ENCODE measurements around the gene KIF7. TPM values are rescaled to one million over a fixed set of nuclear protein-coding genes. Genes with fewer than 3 reads are reported as not detected.

KIF7 gene
- total and polyA plus RNA-seq, 9 donors: 5.0 to 9.1 (median 7.1) TPM

DNA sequence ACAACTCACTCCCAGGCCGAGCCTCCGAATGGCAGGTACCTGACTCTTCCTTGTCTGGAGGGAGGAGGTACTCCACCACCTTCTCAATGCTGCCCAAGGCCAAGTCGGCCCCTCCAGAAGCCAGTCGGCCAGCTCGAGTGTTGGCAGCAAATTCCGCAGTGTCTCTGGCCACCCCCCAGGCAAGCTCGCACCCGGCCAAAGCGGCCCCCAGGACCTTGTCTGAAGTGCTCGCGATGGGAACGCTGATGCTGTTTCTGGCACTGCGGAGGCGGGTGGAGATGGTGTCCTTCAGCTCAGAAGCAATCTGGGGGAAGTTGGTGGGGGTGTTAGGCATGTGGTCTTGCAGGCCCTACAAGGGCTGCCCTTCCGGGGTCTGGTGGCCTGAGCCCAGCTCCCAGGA lies 14.7 kb upstream of the KIF7 start:
- 87% methylated on average over 15 of the region's 15 CpGs for WGBS (ENCODE audit: insufficient coverage)
- no peak overlapping the region for H3K27ac ChIP-seq (ENCODE audit: low read length)
- no peak for DNase-seq
- H3K27me3 ChIP-seq (ENCODE audit: control insufficient read depth, insufficient read depth, low read length): no peaks in the 10 kb centered on the region
- peaks cover 9% of the 10 kb centered on the region for H3K4me1 ChIP-seq (ENCODE audit: control insufficient read depth, insufficient read depth, low read length)
- H3K36me3 ChIP-seq (ENCODE audit: control insufficient read depth, insufficient read depth, low read length): no peaks in the 10 kb centered on the region
- H3K9me3 ChIP-seq (replicated peaks; ENCODE audit: control insufficient read depth, low read depth, low read length): no peaks in the 10 kb centered on the region
- no peak overlapping the region for H3K4me3 ChIP-seq (ENCODE audit: low read length)

DNA sequence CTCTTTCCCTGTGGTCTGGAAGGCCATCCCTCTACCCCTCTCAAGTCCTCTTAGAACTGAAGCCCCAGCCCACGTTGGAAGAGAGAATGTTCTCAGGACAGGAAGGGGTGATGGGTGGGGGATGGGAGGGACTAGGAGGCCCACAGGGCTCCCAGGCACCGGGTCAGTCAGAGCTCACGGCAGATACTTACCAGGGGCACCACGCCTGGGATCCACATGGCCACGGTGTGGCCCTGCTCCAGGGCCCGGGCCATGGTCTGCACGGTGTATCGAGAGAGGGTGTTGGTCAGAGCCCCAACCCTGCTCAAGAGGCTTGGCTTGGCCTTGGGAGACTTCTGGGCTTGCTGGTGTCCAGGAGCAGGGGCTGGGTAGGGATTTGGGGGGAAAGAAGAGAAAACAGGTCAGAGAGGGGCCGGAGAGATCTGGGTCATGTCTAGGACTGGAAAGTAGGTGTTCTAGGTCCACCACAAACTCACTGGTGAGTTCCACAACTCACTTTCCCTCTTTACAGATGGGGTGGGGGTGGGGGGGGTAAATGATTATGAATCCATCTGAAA lies 14.1 kb upstream of the KIF7 start:
- WGBS (ENCODE audit: insufficient coverage): 87% methylated on average over 7 of the region's 9 CpGs
- no peaks in the 10 kb centered on the region for H3K27me3 ChIP-seq (ENCODE audit: control insufficient read depth, insufficient read depth, low read length)
- no peak for DNase-seq
- H3K4me1 ChIP-seq (ENCODE audit: control insufficient read depth, insufficient read depth, low read length): peaks cover 15% of the 10 kb centered on the region
- no peak overlapping the region for H3K4me3 ChIP-seq (ENCODE audit: low read length)
- H3K27ac ChIP-seq (ENCODE audit: low read length): no peak overlapping the region
- H3K9me3 ChIP-seq (replicated peaks; ENCODE audit: control insufficient read depth, low read depth, low read length): no peaks in the 10 kb centered on the region
- no peaks in the 10 kb centered on the region for H3K36me3 ChIP-seq (ENCODE audit: control insufficient read depth, insufficient read depth, low read length)

DNA sequence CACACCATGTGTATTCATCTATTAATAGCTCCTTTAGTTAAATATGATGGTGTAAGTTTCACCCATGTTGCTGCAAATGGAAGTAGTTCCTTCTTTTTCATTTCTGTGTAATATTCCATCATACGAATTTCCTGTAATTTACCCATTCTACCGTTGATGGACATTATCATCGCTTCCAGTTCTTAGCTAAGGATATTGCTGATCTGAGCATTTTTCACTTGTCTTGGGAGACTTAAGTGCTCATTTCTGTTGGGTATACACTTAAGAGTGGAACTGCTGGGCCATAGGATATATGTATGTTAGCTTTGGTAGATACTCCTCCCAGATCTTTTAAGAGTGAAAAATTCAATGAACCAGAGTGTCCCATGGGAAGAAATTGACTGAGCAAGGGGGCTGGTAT lies 12.9 kb upstream of the KIF7 start:
- Histone ChIP-seq H3K27ac (ENCODE audit: low read length) (no peak overlapping the region), H3K27me3 (ENCODE audit: control insufficient read depth, insufficient read depth, low read length) (no peaks in the 10 kb centered on the region), H3K4me3 (ENCODE audit: low read length) (no peak overlapping the region), H3K4me1 (ENCODE audit: control insufficient read depth, insufficient read depth, low read length) (peaks cover 17% of the 10 kb centered on the region), H3K36me3 (ENCODE audit: control insufficient read depth, insufficient read depth, low read length) (no peaks in the 10 kb centered on the region), H3K9me3 (replicated peaks; ENCODE audit: control insufficient read depth, low read depth, low read length) (no peaks in the 10 kb centered on the region)
- DNase-seq: no peak
- WGBS (ENCODE audit: insufficient coverage): no CpG with 5 or more reads among the region's 3 CpGs

DNA sequence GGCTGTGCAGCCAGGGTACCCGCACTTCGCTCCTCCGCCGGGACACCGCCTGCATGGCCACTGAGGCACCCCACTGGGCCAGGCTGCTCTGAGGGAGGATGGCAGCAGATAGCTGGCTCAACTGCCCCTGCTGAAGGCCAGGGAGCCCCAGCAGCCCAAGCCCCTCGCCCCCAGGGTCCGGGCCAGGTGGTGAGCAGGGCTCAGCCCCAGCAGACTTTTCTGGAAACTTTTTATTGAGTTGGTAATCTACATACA lies 12.4 kb upstream of the KIF7 start:
- no peaks in the 10 kb centered on the region for H3K36me3 ChIP-seq (ENCODE audit: control insufficient read depth, insufficient read depth, low read length)
- no peaks in the 10 kb centered on the region for H3K27me3 ChIP-seq (ENCODE audit: control insufficient read depth, insufficient read depth, low read length)
- H3K9me3 ChIP-seq (replicated peaks; ENCODE audit: control insufficient read depth, low read depth, low read length): no peaks in the 10 kb centered on the region
- DNase-seq: no peak
- H3K4me3 ChIP-seq (ENCODE audit: low read length): no peak overlapping the region
- H3K4me1 ChIP-seq (ENCODE audit: control insufficient read depth, insufficient read depth, low read length): peaks cover 22% of the 10 kb centered on the region
- no peak overlapping the region for H3K27ac ChIP-seq (ENCODE audit: low read length)
- 85% methylated on average over 5 of the region's 7 CpGs for WGBS (ENCODE audit: insufficient coverage)

DNA sequence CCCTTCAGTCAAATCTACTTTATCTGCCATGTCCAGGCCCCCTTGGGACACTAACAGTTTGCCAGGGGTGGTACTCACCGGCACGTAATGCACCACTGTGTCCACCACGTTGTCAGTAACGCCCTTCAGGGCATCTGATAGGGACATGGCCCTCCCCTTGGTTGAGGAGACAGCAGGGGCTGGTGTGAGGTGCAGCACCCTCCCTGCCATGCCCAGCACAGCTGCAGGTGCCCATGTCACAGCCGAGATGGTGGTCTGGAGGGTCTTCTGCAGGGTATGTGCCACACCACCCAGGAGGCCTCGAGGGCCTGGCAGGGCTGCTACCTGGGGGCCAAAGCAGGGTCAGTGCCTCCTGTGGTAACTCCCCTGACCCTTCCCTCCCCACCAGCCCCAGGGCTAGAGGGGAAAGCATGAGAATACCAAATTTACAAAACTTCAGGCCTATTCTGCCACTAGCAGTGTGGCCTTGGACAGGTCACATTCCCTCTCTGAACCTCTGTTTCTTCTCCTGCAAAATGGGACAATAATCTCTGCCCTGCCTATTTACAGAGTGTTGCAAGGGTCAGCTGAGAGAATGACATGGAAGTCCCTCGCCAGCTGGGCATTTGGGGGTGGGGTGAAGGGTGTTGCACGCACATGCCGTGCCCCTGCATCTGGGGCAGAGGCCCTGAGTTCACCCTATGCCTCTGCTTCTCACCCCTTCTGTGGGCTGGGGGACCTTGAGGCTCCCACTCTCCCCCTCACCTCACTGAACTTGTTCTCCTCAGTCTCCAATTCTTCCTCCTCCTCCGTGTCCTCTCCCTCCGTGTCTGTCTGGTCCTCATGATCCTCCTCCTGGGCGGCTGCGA lies 11.8 kb upstream of the KIF7 start:
- 64% methylated on average over 6 of the region's 13 CpGs for WGBS (ENCODE audit: insufficient coverage)
- H3K27me3 ChIP-seq (ENCODE audit: control insufficient read depth, insufficient read depth, low read length): no peaks in the 10 kb centered on the region
- no peak overlapping the region for H3K4me3 ChIP-seq (ENCODE audit: low read length)
- no peak for DNase-seq
- H3K4me1 ChIP-seq (ENCODE audit: control insufficient read depth, insufficient read depth, low read length): peaks cover 25% of the 10 kb centered on the region
- H3K9me3 ChIP-seq (replicated peaks; ENCODE audit: control insufficient read depth, low read depth, low read length): no peaks in the 10 kb centered on the region
- H3K27ac ChIP-seq (ENCODE audit: low read length): no peak overlapping the region
- no peaks in the 10 kb centered on the region for H3K36me3 ChIP-seq (ENCODE audit: control insufficient read depth, insufficient read depth, low read length)

DNA sequence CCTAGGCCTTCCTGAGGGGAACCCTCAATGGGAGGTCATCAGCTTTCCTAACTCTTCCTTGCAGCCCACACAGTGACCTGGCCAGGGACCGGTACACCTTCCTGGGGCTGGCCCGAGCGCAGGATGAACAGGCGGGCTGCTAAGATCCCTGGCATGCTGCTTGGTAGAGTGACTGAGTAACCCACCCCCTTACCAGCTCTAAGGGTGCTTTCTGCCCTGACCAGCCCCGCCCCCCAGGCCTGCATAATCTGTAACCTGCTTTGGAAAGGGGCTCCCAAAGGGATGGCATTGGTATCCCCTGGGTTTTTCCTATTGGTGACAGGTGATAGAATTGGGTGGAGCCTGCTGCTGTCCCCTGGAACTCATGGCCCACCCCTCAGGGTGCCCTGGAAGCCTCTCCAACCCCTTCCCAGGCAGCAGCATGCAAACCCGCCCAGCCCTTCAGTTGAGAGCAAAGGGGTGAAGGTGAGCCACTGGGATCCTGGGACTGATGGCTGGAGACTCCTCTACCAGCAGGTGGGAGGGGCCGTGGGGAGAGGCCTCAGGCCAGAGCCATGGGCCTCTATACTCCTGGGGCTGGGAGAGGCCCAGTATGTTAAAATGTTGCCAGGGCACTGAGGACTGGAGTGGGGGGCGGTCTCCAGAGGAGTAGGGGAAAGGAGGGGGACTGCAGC lies 11.1 kb upstream of the KIF7 start:
- H3K27ac ChIP-seq (ENCODE audit: low read length): peak overlapping the region; percentile 95
- H3K4me3 ChIP-seq (ENCODE audit: low read length): no peak overlapping the region
- H3K4me1 ChIP-seq (ENCODE audit: control insufficient read depth, insufficient read depth, low read length): peaks cover 25% of the 10 kb centered on the region
- no peaks in the 10 kb centered on the region for H3K36me3 ChIP-seq (ENCODE audit: control insufficient read depth, insufficient read depth, low read length)
- DNase-seq: no peak
- 64% methylated on average over 4 of the region's 8 CpGs for WGBS (ENCODE audit: insufficient coverage)
- H3K9me3 ChIP-seq (replicated peaks; ENCODE audit: control insufficient read depth, low read depth, low read length): no peaks in the 10 kb centered on the region
- H3K27me3 ChIP-seq (ENCODE audit: control insufficient read depth, insufficient read depth, low read length): no peaks in the 10 kb centered on the region

DNA sequence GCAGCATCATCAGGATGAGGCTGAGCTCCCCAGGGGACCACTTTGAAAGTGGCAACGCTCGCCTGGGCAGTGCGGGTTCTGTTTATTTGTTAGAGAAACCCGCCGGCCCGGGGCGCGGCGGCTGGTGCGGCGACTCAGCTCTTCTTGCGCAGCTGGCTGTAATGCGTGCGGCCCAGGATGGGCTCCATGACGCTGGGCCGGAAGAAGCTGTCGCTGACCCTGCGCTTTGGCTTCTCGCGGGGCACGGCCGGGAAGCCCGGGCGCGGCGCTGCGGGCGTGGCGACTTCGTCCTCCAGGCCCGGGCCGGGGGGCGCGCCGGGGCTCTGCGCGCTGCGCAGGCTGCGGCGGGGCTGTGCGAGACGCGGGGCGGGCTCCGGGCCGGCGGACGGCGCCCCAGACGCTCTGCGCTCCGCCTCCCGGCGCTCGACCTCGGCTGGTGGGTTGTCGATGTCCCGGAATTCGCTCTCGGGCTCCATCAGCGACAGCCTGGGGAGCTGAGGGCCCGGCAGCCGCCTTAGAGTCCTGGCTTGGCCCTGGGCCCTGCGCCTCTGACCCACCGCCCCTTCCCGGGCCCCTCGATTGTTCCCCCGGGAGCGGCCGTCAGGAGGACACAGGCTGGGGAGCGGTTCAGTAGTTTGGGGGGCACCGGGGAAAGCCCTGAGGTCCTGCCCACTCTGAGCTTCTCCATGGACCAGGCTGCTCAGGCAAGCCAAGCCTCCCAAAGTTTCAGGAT lies 10.3 kb upstream of the KIF7 start:
- 1% methylated on average over 71 of the region's 72 CpGs for WGBS (ENCODE audit: insufficient coverage)
- Histone ChIP-seq H3K4me3 (ENCODE audit: low read length) (peak overlapping the region; percentile 43), H3K4me1 (ENCODE audit: control insufficient read depth, insufficient read depth, low read length) (peaks cover 25% of the 10 kb centered on the region), H3K27me3 (ENCODE audit: control insufficient read depth, insufficient read depth, low read length) (no peaks in the 10 kb centered on the region), H3K27ac (ENCODE audit: low read length) (peak overlapping the region; percentile 95), H3K36me3 (ENCODE audit: control insufficient read depth, insufficient read depth, low read length) (no peaks in the 10 kb centered on the region), H3K9me3 (replicated peaks; ENCODE audit: control insufficient read depth, low read depth, low read length) (no peaks in the 10 kb centered on the region)
- DNase-seq: peak; percentile 89

DNA sequence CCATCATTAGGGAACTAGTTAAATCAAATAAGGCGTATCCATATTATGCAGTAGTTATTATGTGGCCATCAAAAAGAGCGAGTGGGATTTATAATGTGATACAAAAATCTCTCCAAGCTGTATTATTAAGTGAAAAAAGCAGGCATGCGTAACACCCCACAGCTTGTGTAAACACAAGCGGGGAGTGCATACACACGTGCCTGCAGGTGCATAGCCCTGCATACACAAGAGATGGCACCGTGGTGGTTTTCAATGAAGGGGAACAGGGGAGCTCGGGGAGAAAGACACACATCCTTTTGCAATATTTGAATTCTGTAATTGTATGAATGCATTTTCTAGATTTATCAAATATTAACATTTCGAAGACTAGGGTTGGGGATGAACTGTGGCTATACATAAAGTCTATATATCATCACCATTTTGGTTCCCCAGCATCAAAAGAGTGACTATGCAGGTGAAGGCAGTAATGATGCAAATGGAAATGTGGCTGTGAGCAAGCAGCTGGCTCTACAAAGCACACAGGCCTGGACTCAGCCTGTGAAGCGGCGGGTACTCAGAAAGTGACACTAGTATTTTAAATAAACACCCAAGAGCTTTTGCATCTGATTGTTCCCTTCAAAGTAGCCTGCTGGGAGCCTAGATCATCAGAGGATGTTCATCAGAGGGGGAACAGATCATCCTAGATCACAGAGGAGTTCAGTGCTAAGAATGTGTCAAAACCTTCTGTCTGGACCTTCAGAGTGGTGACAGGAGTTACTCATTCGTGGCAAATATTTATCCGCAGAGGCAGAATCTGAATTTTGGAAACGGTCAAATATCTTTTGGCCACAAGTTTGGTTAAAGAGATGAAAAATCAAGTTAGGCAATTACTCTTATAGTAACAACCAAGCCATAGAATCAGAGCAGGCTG lies 9.4 kb upstream of the KIF7 start:
- Histone ChIP-seq H3K4me3 (ENCODE audit: low read length) (peak overlapping the region; percentile 43), H3K4me1 (ENCODE audit: control insufficient read depth, insufficient read depth, low read length) (peaks cover 25% of the 10 kb centered on the region), H3K27me3 (ENCODE audit: control insufficient read depth, insufficient read depth, low read length) (no peaks in the 10 kb centered on the region), H3K9me3 (replicated peaks; ENCODE audit: control insufficient read depth, low read depth, low read length) (no peaks in the 10 kb centered on the region), H3K27ac (ENCODE audit: low read length) (peak overlapping the region; percentile 80), H3K36me3 (ENCODE audit: control insufficient read depth, insufficient read depth, low read length) (no peaks in the 10 kb centered on the region)
- 100% methylated on average over 2 of the region's 13 CpGs for WGBS (ENCODE audit: insufficient coverage)
- DNase-seq: no peak

DNA sequence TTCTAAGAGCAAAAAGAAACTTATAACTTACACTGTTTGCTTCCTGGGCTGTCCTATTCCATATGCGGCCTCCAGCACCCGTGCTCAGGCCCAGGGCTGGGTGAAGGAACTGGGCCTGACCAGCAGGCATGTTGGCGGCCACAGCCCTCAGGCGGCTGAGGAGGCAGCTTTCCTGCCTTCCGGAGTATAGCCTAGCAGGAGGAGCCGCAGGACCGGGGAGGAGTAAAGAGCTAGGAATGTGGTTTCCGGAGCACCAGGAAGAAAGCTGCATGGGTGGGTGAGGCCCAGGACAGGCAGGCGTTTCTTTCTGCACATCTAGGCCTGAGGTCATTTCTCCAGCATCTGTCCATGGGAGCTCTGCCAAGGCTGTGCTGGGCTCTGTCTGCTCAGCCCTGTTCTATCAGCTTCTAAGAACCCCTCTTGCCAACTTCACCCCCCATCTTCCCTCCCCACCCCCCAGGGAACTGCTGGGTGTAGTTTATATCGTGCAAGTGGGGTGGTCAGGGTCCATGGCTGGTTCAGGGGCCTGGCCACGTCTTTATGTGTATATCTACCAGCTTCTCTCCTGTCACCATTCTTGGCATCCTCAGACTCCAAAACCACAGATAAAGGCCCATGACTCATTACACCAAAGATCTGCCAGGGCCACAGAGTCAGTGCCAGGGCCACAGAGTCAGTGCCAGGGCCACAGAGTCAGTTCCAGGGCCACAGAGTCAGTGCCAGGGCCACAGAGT lies 7.8 kb upstream of the KIF7 start:
- WGBS (ENCODE audit: insufficient coverage): 22% methylated on average over 8 of the region's 11 CpGs
- Histone ChIP-seq H3K4me1 (ENCODE audit: control insufficient read depth, insufficient read depth, low read length) (peaks cover 25% of the 10 kb centered on the region), H3K27ac (ENCODE audit: low read length) (peak overlapping the region; percentile 52), H3K27me3 (ENCODE audit: control insufficient read depth, insufficient read depth, low read length) (no peaks in the 10 kb centered on the region), H3K4me3 (ENCODE audit: low read length) (no peak overlapping the region), H3K36me3 (ENCODE audit: control insufficient read depth, insufficient read depth, low read length) (no peaks in the 10 kb centered on the region), H3K9me3 (replicated peaks; ENCODE audit: control insufficient read depth, low read depth, low read length) (no peaks in the 10 kb centered on the region)
- peak; percentile 87 for DNase-seq
